Measurements from ENCODE around the gene PNPLA2. TPM values are rescaled to one million over a fixed set of nuclear protein-coding genes. Genes with fewer than 3 reads are reported as not detected.

Gene PNPLA2
- total and polyA plus RNA-seq, 8 donors: 59.1 to 234 (median 95.9) TPM

GRCh38 chr11:786235-787083 lies 32.3 kb upstream of the PNPLA2 start:
- TF ChIP-seq, protein P1, sequence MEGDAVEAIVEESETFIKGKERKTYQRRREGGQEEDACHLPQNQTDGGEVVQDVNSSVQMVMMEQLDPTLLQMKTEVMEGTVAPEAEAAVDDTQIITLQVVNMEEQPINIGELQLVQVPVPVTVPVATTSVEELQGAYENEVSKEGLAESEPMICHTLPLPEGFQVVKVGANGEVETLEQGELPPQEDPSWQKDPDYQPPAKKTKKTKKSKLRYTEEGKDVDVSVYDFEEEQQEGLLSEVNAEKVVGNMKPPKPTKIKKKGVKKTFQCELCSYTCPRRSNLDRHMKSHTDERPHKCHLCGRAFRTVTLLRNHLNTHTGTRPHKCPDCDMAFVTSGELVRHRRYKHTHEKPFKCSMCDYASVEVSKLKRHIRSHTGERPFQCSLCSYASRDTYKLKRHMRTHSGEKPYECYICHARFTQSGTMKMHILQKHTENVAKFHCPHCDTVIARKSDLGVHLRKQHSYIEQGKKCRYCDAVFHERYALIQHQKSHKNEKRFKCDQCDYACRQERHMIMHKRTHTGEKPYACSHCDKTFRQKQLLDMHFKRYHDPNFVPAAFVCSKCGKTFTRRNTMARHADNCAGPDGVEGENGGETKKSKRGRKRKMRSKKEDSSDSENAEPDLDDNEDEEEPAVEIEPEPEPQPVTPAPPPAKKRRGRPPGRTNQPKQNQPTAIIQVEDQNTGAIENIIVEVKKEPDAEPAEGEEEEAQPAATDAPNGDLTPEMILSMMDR (IDR thresholded peaks at IDR 0.05): no peak
- ATAC-seq (no peak), FAIRE-seq (no peak), DNase-seq (peak in 2 of 6 donors; percentile 29 to 67)
- Histone ChIP-seq H3K4me3 (no peak overlapping the region), H3K27me3 (no peaks in the 10 kb centered on the region), H3K27ac (no peak overlapping the region), H3K9me3 (no peaks in the 10 kb centered on the region), H3K4me1 (no peaks in the 10 kb centered on the region), H3K36me3 (peaks cover 0 to 1% (median 0%) of the 10 kb centered on the region in 3 donors)
- intact Hi-C loops (cut with DNase I): no loop called here
- WGBS, 2 donors: 73 to 78% methylated on average over 24 of the region's 24 CpGs

- ATAC-seq (no peak), FAIRE-seq (no peak), DNase-seq (peak in 2 of 6 donors; percentile 37 to 72)
- intact Hi-C loops (cut with DNase I): no loop called here
- no peaks in the 10 kb centered on the region for H3K4me1 ChIP-seq
- WGBS, 2 donors: 84 to 86% methylated on average over 22 to 24 of the region's 24 CpGs
- H3K4me3 ChIP-seq: no peak overlapping the region
- H3K9me3 ChIP-seq: no peaks in the 10 kb centered on the region
- no peak overlapping the region for H3K27ac ChIP-seq
- TF ChIP-seq, protein P1 (IDR thresholded peaks at IDR 0.05): no peak
- peaks cover 0 to 9% (median 4%) of the 10 kb centered on the region in 3 donors for H3K36me3 ChIP-seq
- H3K27me3 ChIP-seq: no peaks in the 10 kb centered on the region
Observed at GRCh38 chr11:787084-787675, 31.5 kb upstream of the PNPLA2 start.

DNA sequence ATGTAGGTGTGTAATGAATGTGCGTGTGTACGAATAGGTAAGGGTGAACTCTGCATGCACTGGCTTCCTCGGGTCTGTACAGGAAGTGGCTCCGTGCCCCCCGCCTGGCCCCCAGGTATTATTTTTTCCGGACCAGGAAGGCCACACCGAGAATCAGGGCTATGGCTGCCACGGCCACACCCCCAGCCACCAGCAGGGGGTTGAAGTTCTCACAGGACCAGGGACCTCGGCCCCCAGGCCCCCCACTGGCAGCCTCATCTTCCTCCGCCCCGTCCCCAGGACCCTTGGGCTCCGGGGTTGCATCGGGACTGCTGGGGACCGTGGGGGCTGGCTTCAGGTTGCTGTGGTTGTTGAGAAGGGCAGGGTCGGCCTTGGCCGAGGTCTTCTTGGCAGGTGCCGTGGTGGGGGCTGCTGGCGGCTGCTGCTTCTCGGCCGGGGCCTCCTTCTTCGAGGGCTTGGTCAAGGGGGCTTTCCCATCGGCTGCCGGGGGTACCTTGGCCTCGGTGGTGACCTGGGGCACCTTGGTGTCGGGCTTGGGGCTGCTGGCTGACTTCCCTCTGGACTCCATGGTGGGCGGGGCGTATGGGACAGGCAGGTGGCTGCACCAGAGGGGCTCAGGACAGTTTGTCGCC lies 30.6 kb upstream of the PNPLA2 start:
- no peaks in the 10 kb centered on the region for H3K27me3 ChIP-seq
- no peaks in the 10 kb centered on the region for H3K4me1 ChIP-seq
- TF ChIP-seq, protein P1 (IDR thresholded peaks at IDR 0.05): no peak
- no peaks in the 10 kb centered on the region for H3K9me3 ChIP-seq
- ATAC-seq (no peak), DNase-seq (peak in 2 of 6 donors; percentile 49 to 85), FAIRE-seq (no peak)
- no peak overlapping the region for H3K4me3 ChIP-seq
- H3K36me3 ChIP-seq: peaks cover 0 to 12% (median 4%) of the 10 kb centered on the region in 3 donors
- 54 to 60% methylated on average over 22 to 28 of the region's 28 CpGs for WGBS, 2 donors
- intact Hi-C loops (cut with DNase I): no loop called here
- H3K27ac ChIP-seq: no peak overlapping the region

- H3K4me1 ChIP-seq: peaks cover 0 to 5% (median 0%) of the 10 kb centered on the region in 3 donors
- FAIRE-seq: no peak
- DNase-seq: peak in 2 of 6 donors; percentile 43 to 74
- no peaks in the 10 kb centered on the region for H3K27me3 ChIP-seq
- 37 to 40% methylated on average over 28 to 31 of the region's 31 CpGs for WGBS, 2 donors
- intact Hi-C loops (cut with DNase I): no loop called here
- TF ChIP-seq, protein P1 (IDR thresholded peaks at IDR 0.05): no peak
- no peak for ATAC-seq
- no peak overlapping the region for H3K27ac ChIP-seq
- no peak overlapping the region for H3K4me3 ChIP-seq
- H3K9me3 ChIP-seq: no peaks in the 10 kb centered on the region
- H3K36me3 ChIP-seq: peaks cover 0 to 14% (median 4%) of the 10 kb centered on the region in 3 donors
Observed at GRCh38 chr11:788953-789940, 29.5 kb upstream of the PNPLA2 start.
